Endothelial cell of umbilical vein (primary cell): ENCODE measurements around the gene DENND5A. TPM values are rescaled to one million over a fixed set of nuclear protein-coding genes. Genes with fewer than 3 reads are reported as not detected.

Source experiments
- BruUV-seq: library from RNA; stranded (reverse); fragments of 400-500 nt; replicated peaks from 2 replicates; lab custom pipeline; 2021; lab: Mats Ljungman, UMichigan
- CTCF ChIA-PET: fragments of 300-600, 350-600 bp; sonication (Branson Sonifier 250); formaldehyde crosslinking; loops from one replicate; lab custom pipeline; 2021; ENCODE audit warnings: antibody characterized with exemption, inconsistent platforms; lab: Charles Lee
- POLR2A ChIA-PET: fragments of 300-600, 350-600 bp; sonication (Branson Sonifier 250); formaldehyde crosslinking; loops from one replicate; lab custom pipeline; 2021; ENCODE audit warnings: antibody characterized with exemption, inconsistent platforms; lab: Charles Lee
- DNase-seq: peaks from one replicate; pipeline ENCODE4 v3.0.0-alpha.2; 2011; ENCODE audit warnings: low read depth, low spot score
- FAIRE-seq: peaks from 2 replicates; lab custom pipeline; 2011; peaks lifted over from hg19 to GRCh38; lab: Jason Lieb, UNC
- H2AFZ ChIP-seq: 2 replicates; pipeline ENCODE4 v1.6.0; 2012; ENCODE audit warnings: low read depth, low read length, control low read depth, inconsistent platforms
- H3K27ac ChIP-seq: 2 replicates; pipeline ENCODE4 v1.5.1; 2011; ENCODE audit warnings: low read depth, mild to moderate bottlenecking, control low read depth, low read length, moderate library complexity; ENCODE audit not compliant: insufficient read depth
- H3K27me3 ChIP-seq, 2 experiments: 2 replicates each; pipeline versions ENCODE4 v1.6.0 to v1.6.1; 2011; ENCODE audit warnings: low read length in 2 of 2, mixed read lengths in 1 of 2; ENCODE audit not compliant: control insufficient read depth in 2 of 2, insufficient read depth in 2 of 2
- H3K36me3 ChIP-seq, 2 experiments: 2 replicates in 1 of 2; 3 replicates in 1 of 2; pipeline ENCODE4 v1.5.1; 2011; ENCODE audit warnings: low read length in 2 of 2, mild to moderate bottlenecking in 1 of 2, moderate library complexity in 1 of 2; ENCODE audit not compliant: control insufficient read depth in 2 of 2, insufficient read depth in 2 of 2; ENCODE audit errors: extremely low read depth in 1 of 2
- H3K4me1 ChIP-seq: 3 replicates; pipeline ENCODE4 v1.5.1; 2011; ENCODE audit warnings: mild to moderate bottlenecking, low read length; ENCODE audit not compliant: control insufficient read depth, insufficient read depth; ENCODE audit errors: extremely low read depth
- H3K4me2 ChIP-seq: 2 replicates; pipeline ENCODE4 v1.6.1; 2011; ENCODE audit warnings: low read length, control low read depth, mixed read lengths; ENCODE audit not compliant: insufficient read depth
- H3K4me3 ChIP-seq, 3 experiments: fragments of 200-600 bp in 1 of 3; sonication (generic), shearing (Covaris generic) in 1 of 3; replicated peaks in 1 of 3; 2 replicates each; pipeline ENCODE4 v1.5.1; 2011 to 2016; ENCODE audit warnings: control low read depth in 3 of 3, low read length in 3 of 3, mild to moderate bottlenecking in 2 of 3, inconsistent platforms in 1 of 3, low read depth in 1 of 3, moderate library complexity in 1 of 3; ENCODE audit not compliant: insufficient read depth in 1 of 3
- H3K79me2 ChIP-seq: 2 replicates; pipeline ENCODE4 v1.6.0; 2012; ENCODE audit warnings: low read length, inconsistent platforms; ENCODE audit not compliant: control insufficient read depth, insufficient read depth
- H3K9ac ChIP-seq: replicated peaks from 2 replicates; pipeline ENCODE3; 2011; ENCODE audit warnings: low read length, control low read depth; ENCODE audit not compliant: insufficient read depth; ENCODE audit errors: extremely low read depth
- H3K9me1 ChIP-seq: replicated peaks from 3 replicates; pipeline ENCODE4 v1.6.0; 2011; ENCODE audit warnings: mild to moderate bottlenecking, low read length; ENCODE audit not compliant: control insufficient read depth, insufficient read depth; ENCODE audit errors: extremely low read depth
- H3K9me3 ChIP-seq: replicated peaks from 2 replicates; pipeline ENCODE4 v1.5.1; 2012; ENCODE audit warnings: low read length, inconsistent platforms; ENCODE audit not compliant: control insufficient read depth, insufficient read depth
- H4K20me1 ChIP-seq: replicated peaks from 2 replicates; pipeline ENCODE3; 2011; ENCODE audit warnings: mild to moderate bottlenecking, low read length; ENCODE audit not compliant: control insufficient read depth, insufficient read depth; ENCODE audit errors: extremely low read depth
- EZH2 ChIP-seq: IDR thresholded peaks from 2 replicates; pipeline ENCODE4 v1.6.1; 2012; ENCODE audit warnings: borderline replicate concordance, low read depth, mild to moderate bottlenecking, moderate library complexity, low read length, inconsistent platforms; ENCODE audit not compliant: severe bottlenecking
- MYC ChIP-seq: IDR thresholded peaks from one replicate; pipeline ENCODE4 v1.6.1; 2011; ENCODE audit warnings: mild to moderate bottlenecking, low read depth, low read length
- dilution Hi-C: fragments of 300-500 bp; cut with MboI; formaldehyde crosslinking; loops from one replicate; pipeline ENCODE4 v1.15.0; 2019; ENCODE audit warnings: low sequenced_read_pairs; ENCODE audit not compliant: extremely low pct_ligation_motif_present
- intact Hi-C: fragments of 100-400 bp; cut with micrococcal nuclease; formaldehyde crosslinking; loops from one replicate; pipeline ENCODE4 v1.10.0; 2022
- polyA plus RNA-seq, 4 experiments: library from polyadenylated mRNA; depleted of rRNA in 3 of 4; stranded (reverse) in 3 of 4; unstranded in 1 of 4; fragments of >200 nt; gene quantifications; 2 replicates each; pipeline versions ENCODE4 v1.2.1 to v1.2.3, GENCODE V29; 2011 to 2012; ENCODE audit warnings: missing spikeins in 1 of 4
- total RNA-seq: library from RNA; stranded (reverse); gene quantifications from 2 replicates; pipeline ENCODE4 v1.2.3, GENCODE V29; 2021
- TF ChIP-seq, protein P1 (sequence below): IDR thresholded peaks from 2 replicates; pipeline ENCODE4 v1.6.1; 2011; ENCODE audit not compliant: insufficient read depth, insufficient read length
- TF ChIP-seq, protein P2 (sequence below), 2 donors: IDR thresholded peaks; 1 replicate in 1 of 2; 2 replicates in 1 of 2; pipeline ENCODE4 v1.5.1; 2011; ENCODE audit warnings: low read length in 2 of 2, mild to moderate bottlenecking in 2 of 2, moderate library complexity in 2 of 2, control low read depth in 1 of 2, inconsistent platforms in 1 of 2, low read depth in 1 of 2; ENCODE audit not compliant: insufficient read depth in 1 of 2; ENCODE audit errors: extremely low read depth in 1 of 2

Gene DENND5A
- total and polyA plus RNA-seq, 2 donors (not counting 3 experiments of a cell fraction or from before 2014, with no cell fraction given), result 116 to 220 TPM

DNA sequence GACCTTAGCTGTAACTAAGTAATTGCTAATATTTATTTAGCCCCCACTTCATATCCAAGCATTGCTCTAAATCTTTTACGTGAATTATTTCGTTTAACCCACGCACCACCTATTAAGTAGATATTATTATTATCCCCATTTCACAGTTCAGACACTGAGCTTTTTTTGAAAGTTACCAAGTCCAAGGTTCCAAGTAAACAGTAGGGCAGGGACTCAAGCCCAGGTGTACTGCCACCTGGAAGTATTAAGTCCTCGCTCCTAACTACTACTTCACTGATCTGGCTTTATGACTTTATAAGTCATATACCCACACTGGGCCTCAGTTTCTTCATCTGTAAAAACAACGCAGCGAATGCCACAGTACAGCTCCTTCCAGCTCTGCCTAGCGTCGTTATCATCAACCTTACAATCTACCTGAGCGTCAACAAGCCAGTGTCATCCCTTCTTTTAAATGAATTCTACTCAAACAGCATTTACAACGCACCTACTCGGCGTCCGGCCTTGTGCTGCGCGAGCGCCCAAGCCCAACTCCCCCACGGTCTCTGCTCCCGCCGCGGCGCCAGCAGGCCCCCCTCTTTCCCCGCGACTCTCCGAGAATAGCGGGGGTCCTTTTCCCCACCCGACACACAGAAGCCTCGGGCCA is 48.6 kb upstream of the DENND5A start:
- intact Hi-C loops, result loop anchor here (1.0 to 5.0 kb wide), 5 partner anchors 46 to 253 kb away; partner anchors contain the start of gene DENND5A
- Histone ChIP-seq H4K20me1 (no peaks in the 10 kb centered on the region), H3K9ac (peak overlapping the region; percentile 94), H2AFZ (peak overlapping the region; percentile 48), H3K79me2 (peaks cover 49% of the 10 kb centered on the region), H3K9me3 (no peaks in the 10 kb centered on the region), H3K36me3 (no peaks in the 10 kb centered on the region), H3K27me3 (no peaks in the 10 kb centered on the region), H3K4me3 (peak overlapping the region; percentile 60 to 98 (median 93)), H3K4me1 (peaks cover 15% of the 10 kb centered on the region), H3K9me1 (no peaks in the 10 kb centered on the region), H3K4me2 (peak overlapping the region; percentile 100), H3K27ac (peak overlapping the region; percentile 69)
- DNase-seq (peak; percentile 59), FAIRE-seq (peak; percentile 63)
- TF ChIP-seq MYC, result no peak
- TF ChIP-seq, protein P1, sequence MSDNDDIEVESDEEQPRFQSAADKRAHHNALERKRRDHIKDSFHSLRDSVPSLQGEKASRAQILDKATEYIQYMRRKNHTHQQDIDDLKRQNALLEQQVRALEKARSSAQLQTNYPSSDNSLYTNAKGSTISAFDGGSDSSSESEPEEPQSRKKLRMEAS, result no peak
- TF ChIP-seq, protein P2, sequence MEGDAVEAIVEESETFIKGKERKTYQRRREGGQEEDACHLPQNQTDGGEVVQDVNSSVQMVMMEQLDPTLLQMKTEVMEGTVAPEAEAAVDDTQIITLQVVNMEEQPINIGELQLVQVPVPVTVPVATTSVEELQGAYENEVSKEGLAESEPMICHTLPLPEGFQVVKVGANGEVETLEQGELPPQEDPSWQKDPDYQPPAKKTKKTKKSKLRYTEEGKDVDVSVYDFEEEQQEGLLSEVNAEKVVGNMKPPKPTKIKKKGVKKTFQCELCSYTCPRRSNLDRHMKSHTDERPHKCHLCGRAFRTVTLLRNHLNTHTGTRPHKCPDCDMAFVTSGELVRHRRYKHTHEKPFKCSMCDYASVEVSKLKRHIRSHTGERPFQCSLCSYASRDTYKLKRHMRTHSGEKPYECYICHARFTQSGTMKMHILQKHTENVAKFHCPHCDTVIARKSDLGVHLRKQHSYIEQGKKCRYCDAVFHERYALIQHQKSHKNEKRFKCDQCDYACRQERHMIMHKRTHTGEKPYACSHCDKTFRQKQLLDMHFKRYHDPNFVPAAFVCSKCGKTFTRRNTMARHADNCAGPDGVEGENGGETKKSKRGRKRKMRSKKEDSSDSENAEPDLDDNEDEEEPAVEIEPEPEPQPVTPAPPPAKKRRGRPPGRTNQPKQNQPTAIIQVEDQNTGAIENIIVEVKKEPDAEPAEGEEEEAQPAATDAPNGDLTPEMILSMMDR (IDR thresholded peaks at IDR 0.05; ENCODE audit: extremely low read depth in 1 of 2, insufficient read depth in 1 of 2, low read depth in 1 of 2, low read length in 2 of 2), result no peak
- TF ChIP-seq EZH2, result no peak
- dilution Hi-C loops, result no loop called here
- ChIA-PET POLR2A (interaction anchor here (1.1 to 1.4 kb wide), 2 partner anchors 71 to 72 kb away, joined by 3 read pairs; partner anchors contain the start of gene IPO7), CTCF (interaction anchor here (0.5 to 2.4 kb wide), 6 partner anchors 11 to 149 kb away, joined by 3 to 20 read pairs (median 4); partner anchors contain the start of gene IPO7)
- TSS peak; percentile 43 for BruUV-seq
